ENCODE measurements around the gene FUT3. TPM values are rescaled to one million over a fixed set of nuclear protein-coding genes. Genes with fewer than 3 reads are reported as not detected.

Gene FUT3
- total and polyA plus RNA-seq, 9 of the 15 experiments (the other 6 are each of a cell fraction or from before 2014, with no cell fraction given), result 0.09 TPM; not detected in 8

DNA sequence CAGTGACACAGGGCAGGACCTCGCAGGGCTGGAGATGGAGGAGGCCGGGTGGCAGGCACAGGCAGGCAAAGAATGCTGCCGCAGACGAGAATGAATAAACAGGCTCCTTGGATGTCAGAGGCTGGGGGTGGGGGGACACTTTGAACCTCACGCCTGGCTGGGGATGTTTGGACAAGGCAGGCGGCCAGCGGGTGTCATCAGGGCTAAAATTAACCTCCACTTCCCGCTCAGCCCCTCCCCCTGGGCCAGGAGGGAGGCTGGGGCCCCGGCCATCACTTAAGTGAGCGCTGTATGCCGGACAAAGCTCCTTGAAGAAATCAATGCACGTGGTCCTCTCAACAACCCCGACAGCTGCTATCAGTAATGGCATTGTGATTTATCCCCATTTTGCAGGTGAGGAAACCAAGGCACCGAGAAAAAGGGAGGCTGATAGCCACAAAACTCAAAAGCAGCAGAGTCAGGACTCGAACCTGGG lies 29.4 kb upstream of the FUT3 start (continued):
- TF ChIP-seq, protein P1, sequence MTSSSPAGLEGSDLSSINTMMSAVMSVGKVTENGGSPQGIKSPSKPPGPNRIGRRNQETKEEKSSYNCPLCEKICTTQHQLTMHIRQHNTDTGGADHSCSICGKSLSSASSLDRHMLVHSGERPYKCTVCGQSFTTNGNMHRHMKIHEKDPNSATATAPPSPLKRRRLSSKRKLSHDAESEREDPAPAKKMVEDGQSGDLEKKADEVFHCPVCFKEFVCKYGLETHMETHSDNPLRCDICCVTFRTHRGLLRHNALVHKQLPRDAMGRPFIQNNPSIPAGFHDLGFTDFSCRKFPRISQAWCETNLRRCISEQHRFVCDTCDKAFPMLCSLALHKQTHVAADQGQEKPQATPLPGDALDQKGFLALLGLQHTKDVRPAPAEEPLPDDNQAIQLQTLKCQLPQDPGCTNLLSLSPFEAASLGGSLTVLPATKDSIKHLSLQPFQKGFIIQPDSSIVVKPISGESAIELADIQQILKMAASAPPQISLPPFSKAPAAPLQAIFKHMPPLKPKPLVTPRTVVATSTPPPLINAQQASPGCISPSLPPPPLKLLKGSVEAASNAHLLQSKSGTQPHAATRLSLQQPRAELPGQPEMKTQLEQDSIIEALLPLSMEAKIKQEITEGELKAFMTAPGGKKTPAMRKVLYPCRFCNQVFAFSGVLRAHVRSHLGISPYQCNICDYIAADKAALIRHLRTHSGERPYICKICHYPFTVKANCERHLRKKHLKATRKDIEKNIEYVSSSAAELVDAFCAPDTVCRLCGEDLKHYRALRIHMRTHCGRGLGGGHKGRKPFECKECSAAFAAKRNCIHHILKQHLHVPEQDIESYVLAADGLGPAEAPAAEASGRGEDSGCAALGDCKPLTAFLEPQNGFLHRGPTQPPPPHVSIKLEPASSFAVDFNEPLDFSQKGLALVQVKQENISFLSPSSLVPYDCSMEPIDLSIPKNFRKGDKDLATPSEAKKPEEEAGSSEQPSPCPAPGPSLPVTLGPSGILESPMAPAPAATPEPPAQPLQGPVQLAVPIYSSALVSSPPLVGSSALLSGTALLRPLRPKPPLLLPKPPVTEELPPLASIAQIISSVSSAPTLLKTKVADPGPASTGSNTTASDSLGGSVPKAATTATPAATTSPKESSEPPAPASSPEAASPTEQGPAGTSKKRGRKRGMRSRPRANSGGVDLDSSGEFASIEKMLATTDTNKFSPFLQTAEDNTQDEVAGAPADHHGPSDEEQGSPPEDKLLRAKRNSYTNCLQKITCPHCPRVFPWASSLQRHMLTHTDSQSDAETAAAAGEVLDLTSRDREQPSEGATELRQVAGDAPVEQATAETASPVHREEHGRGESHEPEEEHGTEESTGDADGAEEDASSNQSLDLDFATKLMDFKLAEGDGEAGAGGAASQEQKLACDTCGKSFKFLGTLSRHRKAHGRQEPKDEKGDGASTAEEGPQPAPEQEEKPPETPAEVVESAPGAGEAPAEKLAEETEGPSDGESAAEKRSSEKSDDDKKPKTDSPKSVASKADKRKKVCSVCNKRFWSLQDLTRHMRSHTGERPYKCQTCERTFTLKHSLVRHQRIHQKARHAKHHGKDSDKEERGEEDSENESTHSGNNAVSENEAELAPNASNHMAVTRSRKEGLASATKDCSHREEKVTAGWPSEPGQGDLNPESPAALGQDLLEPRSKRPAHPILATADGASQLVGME (CRISPR knock-in tag; IDR thresholded peaks at IDR 0.05), result no peak
- TF ChIP-seq MEF2A (IDR thresholded peaks at IDR 0.05; ENCODE audit: control insufficient read depth, low read depth, low read length), result peak; percentile 27; the same call in 1 of the 2 replicates
- TF ChIP-seq, protein P2, sequence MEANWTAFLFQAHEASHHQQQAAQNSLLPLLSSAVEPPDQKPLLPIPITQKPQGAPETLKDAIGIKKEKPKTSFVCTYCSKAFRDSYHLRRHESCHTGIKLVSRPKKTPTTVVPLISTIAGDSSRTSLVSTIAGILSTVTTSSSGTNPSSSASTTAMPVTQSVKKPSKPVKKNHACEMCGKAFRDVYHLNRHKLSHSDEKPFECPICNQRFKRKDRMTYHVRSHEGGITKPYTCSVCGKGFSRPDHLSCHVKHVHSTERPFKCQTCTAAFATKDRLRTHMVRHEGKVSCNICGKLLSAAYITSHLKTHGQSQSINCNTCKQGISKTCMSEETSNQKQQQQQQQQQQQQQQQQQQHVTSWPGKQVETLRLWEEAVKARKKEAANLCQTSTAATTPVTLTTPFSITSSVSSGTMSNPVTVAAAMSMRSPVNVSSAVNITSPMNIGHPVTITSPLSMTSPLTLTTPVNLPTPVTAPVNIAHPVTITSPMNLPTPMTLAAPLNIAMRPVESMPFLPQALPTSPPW (CRISPR knock-in tag; IDR thresholded peaks at IDR 0.05), result no peak
- TF ChIP-seq, protein P3, sequence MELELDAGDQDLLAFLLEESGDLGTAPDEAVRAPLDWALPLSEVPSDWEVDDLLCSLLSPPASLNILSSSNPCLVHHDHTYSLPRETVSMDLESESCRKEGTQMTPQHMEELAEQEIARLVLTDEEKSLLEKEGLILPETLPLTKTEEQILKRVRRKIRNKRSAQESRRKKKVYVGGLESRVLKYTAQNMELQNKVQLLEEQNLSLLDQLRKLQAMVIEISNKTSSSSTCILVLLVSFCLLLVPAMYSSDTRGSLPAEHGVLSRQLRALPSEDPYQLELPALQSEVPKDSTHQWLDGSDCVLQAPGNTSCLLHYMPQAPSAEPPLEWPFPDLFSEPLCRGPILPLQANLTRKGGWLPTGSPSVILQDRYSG (tag; conservative IDR thresholded peaks at IDR 0.05; ENCODE audit: low read depth), result no peak
- no peak for TF ChIP-seq CAMTA2 (CRISPR knock-in tag; conservative IDR thresholded peaks at IDR 0.05)
- no peak for TF ChIP-seq HCFC1 (IDR thresholded peaks at IDR 0.05; ENCODE audit: low read depth, low read length)
- TF ChIP-seq, protein P4, sequence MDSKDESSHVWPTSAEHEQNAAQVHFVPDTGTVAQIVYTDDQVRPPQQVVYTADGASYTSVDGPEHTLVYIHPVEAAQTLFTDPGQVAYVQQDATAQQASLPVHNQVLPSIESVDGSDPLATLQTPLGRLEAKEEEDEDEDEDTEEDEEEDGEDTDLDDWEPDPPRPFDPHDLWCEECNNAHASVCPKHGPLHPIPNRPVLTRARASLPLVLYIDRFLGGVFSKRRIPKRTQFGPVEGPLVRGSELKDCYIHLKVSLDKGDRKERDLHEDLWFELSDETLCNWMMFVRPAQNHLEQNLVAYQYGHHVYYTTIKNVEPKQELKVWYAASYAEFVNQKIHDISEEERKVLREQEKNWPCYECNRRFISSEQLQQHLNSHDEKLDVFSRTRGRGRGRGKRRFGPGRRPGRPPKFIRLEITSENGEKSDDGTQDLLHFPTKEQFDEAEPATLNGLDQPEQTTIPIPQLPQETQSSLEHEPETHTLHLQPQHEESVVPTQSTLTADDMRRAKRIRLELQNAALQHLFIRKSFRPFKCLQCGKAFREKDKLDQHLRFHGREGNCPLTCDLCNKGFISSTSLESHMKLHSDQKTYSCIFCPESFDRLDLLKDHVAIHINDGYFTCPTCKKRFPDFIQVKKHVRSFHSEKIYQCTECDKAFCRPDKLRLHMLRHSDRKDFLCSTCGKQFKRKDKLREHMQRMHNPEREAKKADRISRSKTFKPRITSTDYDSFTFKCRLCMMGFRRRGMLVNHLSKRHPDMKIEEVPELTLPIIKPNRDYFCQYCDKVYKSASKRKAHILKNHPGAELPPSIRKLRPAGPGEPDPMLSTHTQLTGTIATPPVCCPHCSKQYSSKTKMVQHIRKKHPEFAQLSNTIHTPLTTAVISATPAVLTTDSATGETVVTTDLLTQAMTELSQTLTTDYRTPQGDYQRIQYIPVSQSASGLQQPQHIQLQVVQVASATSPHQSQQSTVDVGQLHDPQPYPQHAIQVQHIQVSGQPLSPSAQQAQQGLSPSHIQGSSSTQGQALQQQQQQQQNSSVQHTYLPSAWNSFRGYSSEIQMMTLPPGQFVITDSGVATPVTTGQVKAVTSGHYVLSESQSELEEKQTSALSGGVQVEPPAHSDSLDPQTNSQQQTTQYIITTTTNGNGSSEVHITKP (IDR thresholded peaks at IDR 0.05; ENCODE audit: partially characterized antibody), result no peak
- TF ChIP-seq, protein P5, sequence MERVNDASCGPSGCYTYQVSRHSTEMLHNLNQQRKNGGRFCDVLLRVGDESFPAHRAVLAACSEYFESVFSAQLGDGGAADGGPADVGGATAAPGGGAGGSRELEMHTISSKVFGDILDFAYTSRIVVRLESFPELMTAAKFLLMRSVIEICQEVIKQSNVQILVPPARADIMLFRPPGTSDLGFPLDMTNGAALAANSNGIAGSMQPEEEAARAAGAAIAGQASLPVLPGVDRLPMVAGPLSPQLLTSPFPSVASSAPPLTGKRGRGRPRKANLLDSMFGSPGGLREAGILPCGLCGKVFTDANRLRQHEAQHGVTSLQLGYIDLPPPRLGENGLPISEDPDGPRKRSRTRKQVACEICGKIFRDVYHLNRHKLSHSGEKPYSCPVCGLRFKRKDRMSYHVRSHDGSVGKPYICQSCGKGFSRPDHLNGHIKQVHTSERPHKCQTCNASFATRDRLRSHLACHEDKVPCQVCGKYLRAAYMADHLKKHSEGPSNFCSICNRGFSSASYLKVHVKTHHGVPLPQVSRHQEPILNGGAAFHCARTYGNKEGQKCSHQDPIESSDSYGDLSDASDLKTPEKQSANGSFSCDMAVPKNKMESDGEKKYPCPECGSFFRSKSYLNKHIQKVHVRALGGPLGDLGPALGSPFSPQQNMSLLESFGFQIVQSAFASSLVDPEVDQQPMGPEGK (CRISPR knock-in tag; IDR thresholded peaks at IDR 0.05; ENCODE audit: borderline replicate concordance), result no peak
- TF ChIP-seq, protein P6, sequence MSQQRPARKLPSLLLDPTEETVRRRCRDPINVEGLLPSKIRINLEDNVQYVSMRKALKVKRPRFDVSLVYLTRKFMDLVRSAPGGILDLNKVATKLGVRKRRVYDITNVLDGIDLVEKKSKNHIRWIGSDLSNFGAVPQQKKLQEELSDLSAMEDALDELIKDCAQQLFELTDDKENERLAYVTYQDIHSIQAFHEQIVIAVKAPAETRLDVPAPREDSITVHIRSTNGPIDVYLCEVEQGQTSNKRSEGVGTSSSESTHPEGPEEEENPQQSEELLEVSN (IDR thresholded peaks at IDR 0.05; ENCODE audit: borderline replicate concordance in 1 of 2, extremely low read depth in 1 of 2, insufficient read depth in 1 of 2, insufficient read length in 1 of 2, low read depth in 1 of 2, low read length in 1 of 2, poor library complexity in 1 of 2, severe bottlenecking in 1 of 2), result peak in 1 of 2 experiments; percentile 32

Measured in K562 (cell line).